PFSK-1 (cell line): ENCODE data around the gene RAG1.

Experiments used
- FOXP2 ChIP-seq: optimal IDR thresholded peaks from 2 replicates; pipeline ENCODE3; 2011; ENCODE audit warnings: borderline replicate concordance, control low read depth, inconsistent platforms; ENCODE audit not compliant: insufficient read depth; ENCODE audit errors: extremely low read length, extremely low read depth
- POLR2AphosphoS5 ChIP-seq: IDR thresholded peaks from 2 replicates; pipeline ENCODE4 v1.6.1; 2012; ENCODE audit warnings: low read depth, mild to moderate bottlenecking, control low read depth, low read length, moderate library complexity
- REST ChIP-seq, 2 experiments: IDR thresholded peaks; 2 replicates each; pipeline versions ENCODE4 v1.6.1 to v1.8.0; 2011 to 2012; ENCODE audit warnings: low read depth in 2 of 2, low read length in 2 of 2, control low read depth in 1 of 2, inconsistent platforms in 1 of 2, mild to moderate bottlenecking in 1 of 2, moderate library complexity in 1 of 2; ENCODE audit not compliant: insufficient read depth in 1 of 2
- SIN3A ChIP-seq: IDR thresholded peaks from 2 replicates; pipeline ENCODE4 v1.6.1; 2012; ENCODE audit warnings: mild to moderate bottlenecking, low read length, moderate library complexity, borderline replicate concordance; ENCODE audit not compliant: insufficient read depth
- TAF1 ChIP-seq: IDR thresholded peaks from 2 replicates; pipeline ENCODE4 v1.6.1; 2012; ENCODE audit warnings: low read length, control low read depth, borderline replicate concordance; ENCODE audit not compliant: insufficient read depth

The RAG1 gene

DNA sequence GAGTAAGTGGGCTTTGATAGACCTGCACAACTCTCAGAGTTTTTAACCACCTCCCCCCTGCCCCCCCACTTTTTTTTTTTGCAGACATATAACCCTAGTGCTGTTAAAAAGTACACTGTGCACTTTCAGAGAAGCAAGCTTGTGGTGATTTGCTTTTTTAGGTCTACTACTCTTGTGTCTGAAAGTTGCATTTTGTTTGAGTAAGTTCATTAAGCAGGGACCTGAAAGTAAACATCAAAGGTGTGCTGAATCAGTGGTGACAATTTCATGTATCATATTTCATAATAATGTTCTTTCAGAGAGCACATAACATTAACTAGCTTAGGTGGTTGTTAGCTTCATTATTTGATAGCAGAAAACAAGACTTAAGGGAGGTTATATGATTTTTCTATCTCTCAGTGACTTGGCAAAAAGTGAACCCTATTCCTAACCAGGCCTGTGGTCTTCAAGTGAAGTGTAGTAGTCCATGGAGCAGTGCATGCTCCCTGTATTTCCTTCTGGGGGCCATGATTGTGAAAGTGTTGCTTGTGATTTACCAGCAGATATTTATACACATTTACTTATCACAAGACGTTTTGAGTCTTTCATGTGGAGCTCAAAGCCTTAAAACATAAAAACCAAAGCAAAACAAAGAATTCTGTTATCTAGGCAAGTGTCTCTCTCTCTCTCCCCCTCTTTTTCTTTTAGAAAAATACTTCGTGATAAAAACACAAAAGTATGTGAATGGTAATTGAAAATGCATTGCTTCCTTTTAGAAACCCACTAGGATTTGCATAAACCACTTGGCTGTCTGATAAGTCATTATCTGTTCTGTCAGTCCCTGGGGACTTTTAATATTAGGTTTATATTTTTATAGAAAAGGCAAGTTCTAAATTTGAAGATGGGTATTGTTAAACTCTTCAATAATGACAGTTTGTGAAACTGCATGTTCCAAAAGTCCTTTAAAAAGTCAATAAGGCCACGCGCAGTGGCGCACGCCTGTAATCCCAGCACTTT lies 37.7 kb downstream of the RAG1 start:
- TF ChIP-seq POLR2AphosphoS5 (no peak), REST (IDR thresholded peaks at IDR 0.05; ENCODE audit: insufficient read depth in 1 of 2, low read depth in 2 of 2, low read length in 2 of 2) (no peak), SIN3A (no peak), FOXP2 (no peak), TAF1 (no peak)

GRCh38 chr11:36608491-36609199 lies 40.8 kb downstream of the RAG1 start:
- TF ChIP-seq TAF1 (no peak), POLR2AphosphoS5 (no peak), REST (IDR thresholded peaks at IDR 0.05; ENCODE audit: insufficient read depth in 1 of 2, low read depth in 2 of 2, low read length in 2 of 2) (no peak), FOXP2 (no peak), SIN3A (no peak)

GRCh38 chr11:36609383-36609782 lies 41.6 kb downstream of the RAG1 start:
- TF ChIP-seq TAF1 (no peak), SIN3A (no peak), FOXP2 (no peak)

DNA sequence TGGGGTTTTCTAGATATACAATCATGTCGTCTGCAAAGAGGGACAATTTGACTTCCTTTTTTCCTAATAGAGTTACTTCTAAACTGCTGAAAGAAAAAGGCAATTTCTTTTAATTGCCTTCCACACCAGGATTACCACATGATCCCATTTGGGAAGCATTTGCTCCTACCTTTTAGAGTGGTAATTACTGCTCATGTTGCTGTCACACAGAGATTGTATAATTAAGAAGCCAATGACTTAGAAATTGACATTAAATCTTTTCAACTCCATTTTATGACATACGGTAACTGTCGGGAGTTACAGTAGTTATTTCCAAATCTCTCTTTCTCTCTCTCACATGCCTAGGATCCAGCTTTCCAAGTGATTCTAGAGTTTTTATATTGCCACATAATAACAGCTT lies 48.0 kb downstream of the RAG1 start:
- TF ChIP-seq SIN3A: no peak
- TF ChIP-seq FOXP2: no peak
- no peak for TF ChIP-seq TAF1
- TF ChIP-seq POLR2AphosphoS5: no peak
- no peak for TF ChIP-seq REST (IDR thresholded peaks at IDR 0.05; ENCODE audit: insufficient read depth in 1 of 2, low read depth in 2 of 2, low read length in 2 of 2)

DNA sequence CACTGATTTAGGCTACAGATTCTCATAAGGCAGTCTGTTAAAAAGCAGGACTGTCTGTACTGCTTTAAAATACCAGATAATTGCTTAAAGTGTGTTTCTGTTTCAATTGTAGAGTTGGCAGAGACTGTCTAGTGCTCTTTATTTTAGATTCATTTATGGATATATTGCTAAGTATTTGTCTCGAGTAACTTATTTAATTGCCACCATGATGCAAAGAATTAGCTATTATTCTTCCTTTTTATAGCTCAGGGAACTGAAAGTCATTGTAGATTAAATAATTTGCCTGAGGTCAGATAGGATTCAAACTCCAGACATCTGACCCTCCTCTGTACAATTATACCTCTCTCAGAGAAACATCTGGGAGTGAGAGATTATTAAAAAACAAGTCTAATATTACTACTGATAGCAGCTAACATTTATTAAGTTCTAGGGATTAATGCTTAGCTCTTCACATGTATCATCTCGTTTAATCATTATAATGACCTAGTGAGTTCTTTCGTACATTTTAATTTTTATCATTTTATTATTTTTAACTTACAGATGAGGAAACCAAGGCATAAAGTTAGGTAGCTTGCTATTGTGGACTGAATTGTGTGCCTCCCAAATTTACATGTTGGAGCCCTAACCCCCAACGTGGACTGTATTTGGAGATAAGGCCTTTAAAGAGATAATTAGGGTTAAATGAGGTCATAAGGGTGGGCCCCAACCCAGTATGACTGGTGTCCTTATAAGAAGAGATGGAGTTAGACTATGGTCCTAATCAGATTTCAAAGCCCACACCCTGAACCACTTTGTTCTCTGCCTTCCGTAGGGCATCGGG lies 49.9 kb downstream of the RAG1 start:
- TF ChIP-seq SIN3A (no peak), POLR2AphosphoS5 (no peak)
